ENCODE results near the gene FBXW9.

DNA sequence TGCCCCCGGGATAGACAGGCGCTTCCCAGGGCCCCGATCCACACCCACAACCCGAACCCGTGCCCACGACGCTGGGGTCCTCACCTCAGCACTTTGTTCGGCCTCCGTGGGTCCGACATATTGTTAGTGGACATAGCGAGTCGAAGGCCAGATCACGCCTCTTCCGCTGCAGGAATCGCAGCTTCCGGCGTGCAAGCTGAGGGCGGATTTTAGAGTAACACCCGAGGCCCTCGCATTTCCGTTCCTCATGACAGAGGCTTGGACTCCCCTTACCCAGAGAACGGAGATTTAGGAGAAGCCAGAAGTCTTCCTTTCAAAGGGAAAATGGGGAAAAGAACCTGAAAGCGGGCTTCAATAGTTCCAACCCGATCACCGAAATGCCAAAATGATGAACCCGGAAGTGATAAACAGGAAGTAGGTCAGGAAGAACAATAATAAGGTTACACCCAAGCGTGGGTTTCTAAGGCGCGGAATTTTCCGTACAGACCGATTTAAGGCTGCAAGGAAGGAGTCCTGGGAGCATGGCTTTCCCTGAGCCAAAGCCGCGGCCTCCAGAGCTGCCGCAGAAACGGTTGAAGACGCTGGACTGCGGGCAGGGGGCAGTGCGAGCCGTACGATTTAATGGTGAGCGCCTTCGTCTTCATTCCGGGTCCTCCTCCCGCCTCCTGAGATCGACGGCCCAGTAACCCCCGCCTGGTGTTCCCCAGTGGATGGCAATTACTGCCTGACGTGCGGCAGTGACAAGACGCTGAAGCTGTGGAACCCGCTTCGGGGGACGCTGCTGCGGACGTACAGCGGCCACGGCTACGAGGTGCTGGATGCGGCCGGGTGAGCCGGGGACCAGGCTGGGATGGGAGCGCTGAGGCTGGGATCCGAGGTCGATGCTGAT is 26.9 kb downstream of the FBXW9 start:
- TF ChIP-seq, protein P1, sequence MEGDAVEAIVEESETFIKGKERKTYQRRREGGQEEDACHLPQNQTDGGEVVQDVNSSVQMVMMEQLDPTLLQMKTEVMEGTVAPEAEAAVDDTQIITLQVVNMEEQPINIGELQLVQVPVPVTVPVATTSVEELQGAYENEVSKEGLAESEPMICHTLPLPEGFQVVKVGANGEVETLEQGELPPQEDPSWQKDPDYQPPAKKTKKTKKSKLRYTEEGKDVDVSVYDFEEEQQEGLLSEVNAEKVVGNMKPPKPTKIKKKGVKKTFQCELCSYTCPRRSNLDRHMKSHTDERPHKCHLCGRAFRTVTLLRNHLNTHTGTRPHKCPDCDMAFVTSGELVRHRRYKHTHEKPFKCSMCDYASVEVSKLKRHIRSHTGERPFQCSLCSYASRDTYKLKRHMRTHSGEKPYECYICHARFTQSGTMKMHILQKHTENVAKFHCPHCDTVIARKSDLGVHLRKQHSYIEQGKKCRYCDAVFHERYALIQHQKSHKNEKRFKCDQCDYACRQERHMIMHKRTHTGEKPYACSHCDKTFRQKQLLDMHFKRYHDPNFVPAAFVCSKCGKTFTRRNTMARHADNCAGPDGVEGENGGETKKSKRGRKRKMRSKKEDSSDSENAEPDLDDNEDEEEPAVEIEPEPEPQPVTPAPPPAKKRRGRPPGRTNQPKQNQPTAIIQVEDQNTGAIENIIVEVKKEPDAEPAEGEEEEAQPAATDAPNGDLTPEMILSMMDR (IDR thresholded peaks at IDR 0.05): no peak
- TF ChIP-seq POLR2A (IDR thresholded peaks at IDR 0.05): peak; percentile 39
